SJCRH30 (cell line): Measurements from ENCODE around the gene NRF1. TPM values are rescaled to one million over a fixed set of nuclear protein-coding genes. Genes with fewer than 3 reads are reported as not detected.
A peak's percentile ranks its signal among the peaks of the same experiment; 100 is the strongest.

Experiments
- DNase-seq, 2 experiments: peaks; one replicate each; pipeline ENCODE4 v3.0.0-alpha.2; 2015 to 2020
- H3K27ac ChIP-seq: fragments of 250-450 bp; sonication (Bioruptor Pico); 2 replicates; pipeline ENCODE4 v1.5.1; 2020; ENCODE audit warnings: mild to moderate bottlenecking, moderate library complexity
- H3K27me3 ChIP-seq: fragments of 250-450 bp; sonication (Bioruptor Pico); 2 replicates; pipeline ENCODE4 v1.5.1; 2020; ENCODE audit warnings: mild to moderate bottlenecking, moderate library complexity
- H3K36me3 ChIP-seq: fragments of 250-450 bp; sonication (Bioruptor Pico); 2 replicates; pipeline ENCODE4 v1.5.1; 2020; ENCODE audit warnings: mild to moderate bottlenecking, moderate library complexity
- H3K4me1 ChIP-seq: fragments of 250-450 bp; sonication (Bioruptor Pico); 2 replicates; pipeline ENCODE4 v1.5.1; 2020; ENCODE audit warnings: mild to moderate bottlenecking, moderate library complexity
- H3K4me3 ChIP-seq: fragments of 250-450 bp; sonication (Bioruptor Pico); 2 replicates; pipeline ENCODE4 v1.5.1; 2020; ENCODE audit warnings: mild to moderate bottlenecking, moderate library complexity
- H3K9me3 ChIP-seq: fragments of 250-450 bp; sonication (Bioruptor Pico); replicated peaks from 2 replicates; pipeline ENCODE4 v1.5.1; 2020; ENCODE audit warnings: mild to moderate bottlenecking, moderate library complexity
- total RNA-seq: library from RNA; depleted of rRNA; stranded (reverse); fragments of >200 nt; shearing (Covaris generic); gene quantifications from 2 replicates; pipeline ENCODE4 v1.2.3, GENCODE V29; 2014

Gene NRF1
- total RNA-seq, 1 experiment from 2014 or later, result 14.0 TPM

GRCh38 chr7:129775695-129776361, 164.3 kb downstream of the NRF1 start:
- Histone ChIP-seq H3K27me3 (no peaks in the 10 kb centered on the region), H3K4me1 (peaks cover 42% of the 10 kb centered on the region), H3K27ac (no peak overlapping the region), H3K36me3 (no peaks in the 10 kb centered on the region), H3K4me3 (no peak overlapping the region), H3K9me3 (no peaks in the 10 kb centered on the region)
- no peak for DNase-seq

GRCh38 chr7:129776362-129776722, 164.8 kb downstream of the NRF1 start:
- Histone ChIP-seq H3K27ac (no peak overlapping the region), H3K9me3 (no peaks in the 10 kb centered on the region), H3K27me3 (no peaks in the 10 kb centered on the region)

GRCh38 chr7:129777195-129777844, 165.8 kb downstream of the NRF1 start:
- DNase-seq, result no peak
- no peaks in the 10 kb centered on the region for H3K36me3 ChIP-seq
- no peaks in the 10 kb centered on the region for H3K9me3 ChIP-seq
- H3K27ac ChIP-seq, result no peak overlapping the region
- peaks cover 36% of the 10 kb centered on the region for H3K4me1 ChIP-seq
- H3K27me3 ChIP-seq, result no peaks in the 10 kb centered on the region
- no peak overlapping the region for H3K4me3 ChIP-seq

More at GRCh38 chr7:129776362-129776722, 164.8 kb downstream of the NRF1 start:
- Histone ChIP-seq H3K4me3 (no peak overlapping the region), H3K36me3 (no peaks in the 10 kb centered on the region), H3K4me1 (peaks cover 46% of the 10 kb centered on the region)
- no peak for DNase-seq

GRCh38 chr7:129777993-129778769, 166.7 kb downstream of the NRF1 start:
- Histone ChIP-seq H3K4me1 (peaks cover 27% of the 10 kb centered on the region), H3K9me3 (no peaks in the 10 kb centered on the region), H3K27me3 (no peaks in the 10 kb centered on the region)

GRCh38 chr7:129778770-129779601, 167.5 kb downstream of the NRF1 start:
- H3K9me3 ChIP-seq, result no peaks in the 10 kb centered on the region
- peak overlapping the region; percentile 58; the same call in 1 of the 2 replicates for H3K27ac ChIP-seq
- no peaks in the 10 kb centered on the region for H3K36me3 ChIP-seq
- peak; percentile 32 to 48 for DNase-seq
- H3K4me3 ChIP-seq, result peak overlapping the region; percentile 98
- no peaks in the 10 kb centered on the region for H3K27me3 ChIP-seq
- H3K4me1 ChIP-seq, result peaks cover 19% of the 10 kb centered on the region

More at GRCh38 chr7:129777993-129778769, 166.7 kb downstream of the NRF1 start:
- Histone ChIP-seq H3K36me3 (no peaks in the 10 kb centered on the region), H3K27ac (no peak overlapping the region), H3K4me3 (no peak overlapping the region)
- DNase-seq, result no peak

- Histone ChIP-seq H3K4me1 (peaks cover 12% of the 10 kb centered on the region), H3K27ac (peak overlapping the region; percentile 58), H3K9me3 (no peaks in the 10 kb centered on the region), H3K4me3 (peak overlapping the region; percentile 98), H3K27me3 (no peaks in the 10 kb centered on the region), H3K36me3 (no peaks in the 10 kb centered on the region)
- peak; percentile 69 to 80 for DNase-seq
These were observed 168.2 kb downstream of the NRF1 start for GRCh38 chr7:129779602-129780256.

GRCh38 chr7:129780257-129780973, 168.9 kb downstream of the NRF1 start:
- Histone ChIP-seq H3K27ac (peak overlapping the region; percentile 58; the same call in 1 of the 2 replicates), H3K4me1 (peaks cover 5% of the 10 kb centered on the region), H3K27me3 (no peaks in the 10 kb centered on the region), H3K36me3 (no peaks in the 10 kb centered on the region), H3K4me3 (peak overlapping the region; percentile 98), H3K9me3 (no peaks in the 10 kb centered on the region)
- peak; percentile 89 to 91 for DNase-seq

- Histone ChIP-seq H3K4me1 (peaks cover 5% of the 10 kb centered on the region; the same call in 1 of the 2 replicates), H3K9me3 (no peaks in the 10 kb centered on the region), H3K4me3 (peak overlapping the region; percentile 98), H3K27me3 (no peaks in the 10 kb centered on the region), H3K36me3 (no peaks in the 10 kb centered on the region), H3K27ac (no peak overlapping the region)
- DNase-seq, result peak in 1 of 2 experiments; percentile 67
These were observed 169.7 kb downstream of the NRF1 start for GRCh38 chr7:129780974-129781927.

- Histone ChIP-seq H3K9me3 (no peaks in the 10 kb centered on the region), H3K36me3 (no peaks in the 10 kb centered on the region), H3K27me3 (no peaks in the 10 kb centered on the region), H3K4me1 (peaks cover 5% of the 10 kb centered on the region; the same call in 1 of the 2 replicates), H3K4me3 (no peak overlapping the region), H3K27ac (no peak overlapping the region)
- no peak for DNase-seq
These were observed 170.7 kb downstream of the NRF1 start for GRCh38 chr7:129781928-129782817.

GRCh38 chr7:129782818-129783583, 171.5 kb downstream of the NRF1 start:
- Histone ChIP-seq H3K27me3 (no peaks in the 10 kb centered on the region), H3K4me1 (peaks cover 5% of the 10 kb centered on the region; the same call in 1 of the 2 replicates)
- no peak for DNase-seq

GRCh38 chr7:129783584-129783919, 172.0 kb downstream of the NRF1 start:
- Histone ChIP-seq H3K27ac (no peak overlapping the region), H3K4me3 (no peak overlapping the region), H3K36me3 (no peaks in the 10 kb centered on the region), H3K4me1 (peaks cover 5% of the 10 kb centered on the region; the same call in 1 of the 2 replicates), H3K27me3 (no peaks in the 10 kb centered on the region), H3K9me3 (no peaks in the 10 kb centered on the region)
- DNase-seq, result no peak

More at GRCh38 chr7:129782818-129783583, 171.5 kb downstream of the NRF1 start:
- Histone ChIP-seq H3K27ac (no peak overlapping the region), H3K4me3 (no peak overlapping the region), H3K9me3 (no peaks in the 10 kb centered on the region), H3K36me3 (no peaks in the 10 kb centered on the region)
